Colonic mucosa (tissue), 4 donors: ENCODE results near the gene GOSR2. TPM values are rescaled to one million over a fixed set of nuclear protein-coding genes. Genes with fewer than 3 reads are reported as not detected.

Source experiments
- DNase-seq: peaks from one replicate; pipeline ENCODE4 v3.0.0-alpha.2; 2020
- H3K27ac ChIP-seq: fragments of 200-600 bp; one replicate; pipeline ENCODE4 v1.8.0; 2021
- H3K27me3 ChIP-seq: fragments of 200-600 bp; one replicate; pipeline ENCODE4 v1.8.0; 2021
- H3K36me3 ChIP-seq: fragments of 200-600 bp; one replicate; pipeline ENCODE4 v1.8.0; 2021
- H3K4me1 ChIP-seq: fragments of 200-600 bp; one replicate; pipeline ENCODE4 v1.8.0; 2021; ENCODE audit warnings: mild to moderate bottlenecking
- H3K4me3 ChIP-seq: fragments of 200-600 bp; one replicate; pipeline ENCODE4 v1.8.0; 2021
- H3K9ac ChIP-seq, 2 donors: one replicate each; pipeline ENCODE4 v1.7.0; 2013; ENCODE audit warnings: control low read depth in 2 of 2, low read depth in 2 of 2, low read length in 2 of 2
- H3K9me3 ChIP-seq: fragments of 200-600 bp; one replicate; pipeline ENCODE4 v1.8.0; 2021
- CTCF ChIP-seq: fragments of 200-600 bp; IDR thresholded peaks from one replicate; pipeline ENCODE4 v1.8.0; 2022; ENCODE audit warnings: antibody characterized with exemption, mild to moderate bottlenecking
- intact Hi-C: fragments of 100-400 bp; cut with DNase I; formaldehyde crosslinking; loops from one replicate; pipeline ENCODE4 v1.14.1; 2022
- total RNA-seq, 2 donors: library from RNA; stranded (reverse); fragmentation: NEBNext Ultra II Directional in 1 of 2; extraction: Animal tissue kit (Norgen Biotek cat#: 25700) in 1 of 2; gene quantifications; one replicate each; pipeline ENCODE4 v1.2.1, GENCODE V29; 2021
- donor health status: healthy.
- donor health status: DM: no; HTN: no; CAD: no.
- donor health status: DM: no; HTN: no; CAD: no.

GOSR2 gene
- total RNA-seq, 2 donors from 2014 or later: 36.5 to 39.4 TPM

- H3K27me3 ChIP-seq: peaks cover 5% of the 10 kb centered on the region
- no peak for TF ChIP-seq CTCF
- no peaks in the 10 kb centered on the region for H3K36me3 ChIP-seq
- no peak overlapping the region for H3K9ac ChIP-seq
- intact Hi-C loops: no loop called here
- H3K27ac ChIP-seq: no peak overlapping the region
- H3K4me3 ChIP-seq: no peak overlapping the region
- no peak for DNase-seq
- H3K4me1 ChIP-seq: no peaks in the 10 kb centered on the region
- H3K9me3 ChIP-seq: no peaks in the 10 kb centered on the region
These were observed 49.4 kb downstream of the GOSR2 start for GRCh38 chr17:46972346-46972745.

- Histone ChIP-seq H3K27me3 (peaks cover 21% of the 10 kb centered on the region), H3K27ac (no peak overlapping the region), H3K36me3 (no peaks in the 10 kb centered on the region), H3K9me3 (no peaks in the 10 kb centered on the region), H3K4me1 (peaks cover 7% of the 10 kb centered on the region), H3K4me3 (no peak overlapping the region), H3K9ac (no peak overlapping the region)
- DNase-seq: no peak
- no peak for TF ChIP-seq CTCF
- intact Hi-C loops: no loop called here
These were observed 51.1 kb downstream of the GOSR2 start for GRCh38 chr17:46974086-46974485.

- Histone ChIP-seq H3K4me1 (peaks cover 12% of the 10 kb centered on the region), H3K4me3 (no peak overlapping the region), H3K36me3 (no peaks in the 10 kb centered on the region), H3K27me3 (peaks cover 32% of the 10 kb centered on the region), H3K27ac (no peak overlapping the region), H3K9me3 (no peaks in the 10 kb centered on the region), H3K9ac (no peak overlapping the region)
- no peak for DNase-seq
- no peak for TF ChIP-seq CTCF
- intact Hi-C loops: no loop called here
These were observed 52.3 kb downstream of the GOSR2 start for GRCh38 chr17:46975287-46975686.

- Histone ChIP-seq H3K36me3 (no peaks in the 10 kb centered on the region), H3K27me3 (peaks cover 32% of the 10 kb centered on the region), H3K4me3 (no peak overlapping the region), H3K9me3 (no peaks in the 10 kb centered on the region), H3K27ac (no peak overlapping the region), H3K9ac (no peak overlapping the region), H3K4me1 (peaks cover 12% of the 10 kb centered on the region)
- intact Hi-C loops: no loop called here
- no peak for TF ChIP-seq CTCF
- DNase-seq: no peak
These were observed 53.8 kb downstream of the GOSR2 start for GRCh38 chr17:46976626-46977270.

- H3K4me3 ChIP-seq: no peak overlapping the region
- H3K9ac ChIP-seq: no peak overlapping the region
These were observed 54.4 kb downstream of the GOSR2 start for GRCh38 chr17:46977348-46977747.

More at GRCh38 chr17:46977348-46977747, 54.4 kb downstream of the GOSR2 start:
- no peak overlapping the region for H3K27ac ChIP-seq
- peaks cover 32% of the 10 kb centered on the region for H3K27me3 ChIP-seq
- no peak for TF ChIP-seq CTCF
- peak; percentile 31 for DNase-seq
- intact Hi-C loops: no loop called here
- H3K36me3 ChIP-seq: no peaks in the 10 kb centered on the region
- no peaks in the 10 kb centered on the region for H3K9me3 ChIP-seq
- peaks cover 12% of the 10 kb centered on the region for H3K4me1 ChIP-seq
